A673 (cell line): ENCODE data around the gene JMJD7. TPM values are rescaled to one million over a fixed set of nuclear protein-coding genes. Genes with fewer than 3 reads are reported as not detected.

Experiments
- BruUV-seq: library from RNA; stranded (reverse); fragments of 400-500 nt; replicated peaks from 2 replicates; lab custom pipeline; 2021; lab: Mats Ljungman, UMichigan
- CTCF ChIA-PET: fragments of 300-600 bp; sonication (Branson Sonifier 250); formaldehyde crosslinking; loops from one replicate; lab custom pipeline; 2022; ENCODE audit warnings: antibody characterized with exemption; lab: Charles Lee
- POLR2A ChIA-PET: fragments of 300-600 bp; sonication (Branson Sonifier 250); formaldehyde crosslinking; loops from one replicate; lab custom pipeline; 2022; ENCODE audit warnings: antibody characterized with exemption; ENCODE audit not compliant: low non-redundant PET; lab: Charles Lee
- DNase-seq: peaks from one replicate; pipeline ENCODE4 v3.0.0-alpha.2; 2015; ENCODE audit warnings: low spot score
- H3K27ac ChIP-seq: fragments of 200-600 bp; sonication (generic); 2 replicates; pipeline ENCODE4 v1.5.1; 2016; ENCODE audit warnings: mixed run types, low read depth, mild to moderate bottlenecking, mixed read lengths, antibody characterized with exemption, low read length; ENCODE audit not compliant: poor library complexity, severe bottlenecking
- H3K27me3 ChIP-seq: fragments of 200-600 bp; sonication (generic); replicated peaks from 2 replicates; pipeline ENCODE4 v1.6.1; 2017; ENCODE audit warnings: mixed run types, low read depth, mild to moderate bottlenecking, mixed read lengths, antibody characterized with exemption, low read length; ENCODE audit not compliant: insufficient read depth, poor library complexity
- H3K36me3 ChIP-seq: fragments of 200-600 bp; sonication (generic); 2 replicates; pipeline ENCODE4 v1.6.1; 2016; ENCODE audit warnings: mixed run types, mild to moderate bottlenecking, mixed read lengths, antibody characterized with exemption, low read length; ENCODE audit not compliant: insufficient read depth, poor library complexity, severe bottlenecking
- H3K4me1 ChIP-seq: fragments of 200-600 bp; sonication (generic); 2 replicates; pipeline ENCODE4 v1.6.1; 2017; ENCODE audit warnings: mixed run types, mild to moderate bottlenecking, mixed read lengths, antibody characterized with exemption, low read length; ENCODE audit not compliant: insufficient read depth, poor library complexity, severe bottlenecking
- H3K4me3 ChIP-seq: fragments of 200-600 bp; sonication (generic); 2 replicates; pipeline ENCODE4 v1.5.1; 2016; ENCODE audit warnings: low read depth, mixed run types, mild to moderate bottlenecking, mixed read lengths, low read length; ENCODE audit not compliant: poor library complexity, severe bottlenecking
- H3K9me3 ChIP-seq: fragments of 200-600 bp; sonication (generic); 2 replicates; pipeline ENCODE4 v1.6.1; 2016; ENCODE audit warnings: mixed run types, low read depth, mild to moderate bottlenecking, mixed read lengths, antibody characterized with exemption, low read length; ENCODE audit not compliant: poor library complexity, severe bottlenecking
- CTCF ChIP-seq: fragments of 300-800, 200-600 bp; sonication (generic); conservative IDR thresholded peaks from 2 replicates; pipeline ENCODE4 v1.5.1; 2017; ENCODE audit warnings: low read depth, mild to moderate bottlenecking, antibody characterized with exemption, low read length, moderate library complexity, mixed read lengths
- EZH2 ChIP-seq: fragments of 200-600 bp; sonication (generic); IDR thresholded peaks from 2 replicates; pipeline ENCODE4 v1.6.1; 2017; ENCODE audit warnings: borderline replicate concordance, low read depth, mild to moderate bottlenecking, mixed read lengths, antibody characterized with exemption, low read length; ENCODE audit not compliant: poor library complexity, severe bottlenecking
- intact Hi-C: fragments of 100-400 bp; cut with micrococcal nuclease; formaldehyde crosslinking; loops from one replicate; pipeline ENCODE4 v1.10.0; 2022; ENCODE audit not compliant: unreplicated experiment
- total RNA-seq: library from RNA; stranded (reverse); gene quantifications from 2 replicates; pipeline ENCODE4 v1.2.3, GENCODE V29; 2021

The JMJD7 gene
- total RNA-seq, 1 experiment from 2014 or later, result 18.8 TPM

DNA sequence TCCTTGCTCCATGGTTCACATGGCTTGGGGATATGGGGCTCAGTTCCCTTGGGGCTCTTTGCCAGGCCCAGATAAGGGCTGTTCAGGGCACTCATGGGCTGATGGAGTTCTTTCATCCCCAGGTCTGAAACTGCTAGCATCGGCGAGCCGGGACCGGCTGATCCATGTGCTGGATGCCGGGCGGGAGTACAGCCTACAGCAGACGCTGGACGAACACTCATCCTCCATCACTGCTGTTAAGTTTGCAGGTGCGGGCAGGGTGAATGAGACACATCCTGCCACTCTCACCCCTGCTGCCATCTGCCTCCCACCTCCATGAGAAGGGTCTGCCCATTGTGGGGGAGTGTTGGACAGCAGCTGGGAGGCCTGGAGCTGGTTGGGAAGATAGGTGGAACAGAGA lies 11.1 kb upstream of the JMJD7 start:
- Histone ChIP-seq H3K27ac (no peak overlapping the region), H3K9me3 (no peaks in the 10 kb centered on the region), H3K27me3 (no peaks in the 10 kb centered on the region), H3K4me3 (no peak overlapping the region), H3K4me1 (no peaks in the 10 kb centered on the region), H3K36me3 (peaks cover 9% of the 10 kb centered on the region)
- DNase-seq, result no peak
- no peak for TF ChIP-seq EZH2
- TF ChIP-seq CTCF, result no peak
- BruUV-seq, result no TSS peak
- intact Hi-C loops, result no loop called here
- ChIA-PET POLR2A (no interaction called here), CTCF (no interaction called here)

- POLR2A ChIA-PET, result no interaction called here
- CTCF ChIA-PET, result no interaction called here
- intact Hi-C loops, result no loop called here
Observed at GRCh38 chr15:41817327-41817726, 10.6 kb upstream of the JMJD7 start.

DNA sequence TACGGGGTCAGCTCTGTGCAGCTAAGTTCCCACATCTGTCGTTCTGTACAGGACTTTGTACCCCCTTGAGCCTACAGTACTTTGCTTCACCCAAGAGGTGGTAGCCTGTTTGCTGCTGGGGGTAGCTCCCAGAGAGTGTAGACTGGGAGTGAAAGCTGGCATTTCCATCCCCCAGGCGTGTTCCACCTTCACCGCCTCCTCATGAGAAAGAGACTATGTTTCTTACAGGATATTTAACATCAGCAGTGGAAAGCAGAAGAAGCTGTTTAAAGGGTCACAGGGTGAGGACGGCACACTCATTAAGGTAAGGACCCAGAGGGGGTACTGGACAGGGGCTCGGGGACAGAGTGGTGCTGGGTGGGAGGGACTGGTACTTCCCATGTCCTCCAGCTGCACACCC lies 10.1 kb upstream of the JMJD7 start:
- no peak overlapping the region for H3K27ac ChIP-seq
- no peaks in the 10 kb centered on the region for H3K27me3 ChIP-seq
- no peak overlapping the region for H3K4me3 ChIP-seq
- peaks cover 12% of the 10 kb centered on the region for H3K36me3 ChIP-seq
- no peak for DNase-seq
- intact Hi-C loops, result no loop called here
- H3K4me1 ChIP-seq, result no peaks in the 10 kb centered on the region
- ChIA-PET POLR2A (no interaction called here), CTCF (no interaction called here)
- TF ChIP-seq EZH2 (no peak), CTCF (no peak)
- no peaks in the 10 kb centered on the region for H3K9me3 ChIP-seq
- no TSS peak for BruUV-seq

More at GRCh38 chr15:41817327-41817726, 10.6 kb upstream of the JMJD7 start:
- Histone ChIP-seq H3K9me3 (no peaks in the 10 kb centered on the region), H3K27ac (no peak overlapping the region), H3K36me3 (peaks cover 11% of the 10 kb centered on the region), H3K27me3 (no peaks in the 10 kb centered on the region), H3K4me3 (no peak overlapping the region), H3K4me1 (no peaks in the 10 kb centered on the region)
- DNase-seq, result no peak
- BruUV-seq, result no TSS peak
- TF ChIP-seq EZH2 (no peak), CTCF (no peak)
